ENCODE results near the gene TRIM65.
"Not testable (repeated sequence)": the region's sequence is repeated elsewhere in the genome, so short reads cannot be mapped to it uniquely, and the experiment has no call there.

- TF ChIP-seq EZH2phosphoT487 (IDR thresholded peaks at IDR 0.05; ENCODE audit: borderline replicate concordance, low read length); CTCF (IDR thresholded peaks at IDR 0.05; ENCODE audit: low read depth, low read length, poor library complexity, severe bottlenecking): not testable (repeated sequence)
Measured at GRCh38 chr17:75865404-75866188, 31.2 kb downstream of the TRIM65 start.

Data from DOHH2 (cell line).